GM23338 (cell line): Measurements from ENCODE around the gene UQCC3. TPM values are rescaled to one million over a fixed set of nuclear protein-coding genes. Genes with fewer than 3 reads are reported as not detected.

Source experiments
- ATAC-seq: fragments of 200-7000 bp; cut with Tn5 transposase; 3 replicates; pipeline ENCODE4 v1.9.1; 2020
- DNase-seq: peaks from one replicate; pipeline ENCODE4 v3.0.0-alpha.2; 2015; ENCODE audit warnings: low spot score
- H2AFZ ChIP-seq: fragments of 200-600 bp; sonication (generic); 2 replicates; pipeline ENCODE4 v1.8.0; 2016; ENCODE audit warnings: antibody characterized with exemption, mild to moderate bottlenecking, moderate library complexity
- H3F3A ChIP-seq: fragments of 200-600 bp; sonication (generic); replicated peaks from 2 replicates; pipeline ENCODE4 v1.8.0; 2017; ENCODE audit warnings: antibody characterized with exemption, mixed run types, low read depth
- H3K27ac ChIP-seq: fragments of 200-600 bp; sonication (generic); 2 replicates; pipeline ENCODE4 v1.6.1; 2016; ENCODE audit warnings: low read depth
- H3K27me3 ChIP-seq: fragments of 200-600 bp; sonication (generic); 2 replicates; pipeline ENCODE4 v1.8.0; 2016; ENCODE audit warnings: mild to moderate bottlenecking, mixed run types, moderate library complexity; ENCODE audit not compliant: insufficient read depth
- H3K36me3 ChIP-seq: fragments of 200-600 bp; sonication (generic); 2 replicates; pipeline ENCODE4 v1.8.0; 2016; ENCODE audit warnings: mild to moderate bottlenecking; ENCODE audit not compliant: insufficient read depth
- H3K4me1 ChIP-seq: fragments of 200-600 bp; sonication (generic); 2 replicates; pipeline ENCODE4 v1.8.0; 2016; ENCODE audit warnings: mild to moderate bottlenecking, moderate library complexity; ENCODE audit not compliant: insufficient read depth
- H3K4me2 ChIP-seq: fragments of 200-600 bp; sonication (generic); 2 replicates; pipeline ENCODE4 v1.7.1; 2017; ENCODE audit warnings: mixed run types
- H3K4me3 ChIP-seq: fragments of 200-600 bp; sonication (generic); 2 replicates; pipeline ENCODE4 v1.6.1; 2016; ENCODE audit warnings: mixed run types
- H3K79me2 ChIP-seq: fragments of 200-600 bp; sonication (generic); replicated peaks from 2 replicates; pipeline ENCODE4 v1.8.0; 2017; ENCODE audit warnings: mild to moderate bottlenecking; ENCODE audit not compliant: insufficient read depth
- H3K9me2 ChIP-seq: fragments of 200-600 bp; sonication (generic); 2 replicates; pipeline ENCODE4 v1.8.0; 2017; ENCODE audit not compliant: insufficient read depth
- H4K20me1 ChIP-seq: fragments of 200-600 bp; sonication (generic); replicated peaks from 2 replicates; pipeline ENCODE4 v1.8.0; 2017; ENCODE audit warnings: mild to moderate bottlenecking; ENCODE audit not compliant: insufficient read depth
- H3K27ac Mint-ChIP-seq: 2 replicates; pipeline ENCODE4 v1.8.0; 2020; ENCODE audit warnings: inconsistent platforms, mild to moderate bottlenecking, moderate library complexity, mixed read lengths
- H3K27me3 Mint-ChIP-seq: 3 replicates; pipeline ENCODE4 v1.8.0; 2022; ENCODE audit warnings: low read depth, mild to moderate bottlenecking, moderate library complexity, mixed read lengths, inconsistent platforms; ENCODE audit not compliant: insufficient read depth, poor library complexity
- H3K36me3 Mint-ChIP-seq: 3 replicates; pipeline ENCODE4 v1.8.0; 2021; ENCODE audit warnings: low read depth, mild to moderate bottlenecking, inconsistent platforms, moderate library complexity, mixed read lengths
- H3K4me1 Mint-ChIP-seq: 3 replicates; pipeline ENCODE4 v1.8.0; 2020; ENCODE audit warnings: mild to moderate bottlenecking, inconsistent platforms, mixed read lengths
- H3K4me3 Mint-ChIP-seq: 3 replicates; pipeline ENCODE4 v1.8.0; 2021; ENCODE audit warnings: moderate library complexity, mild to moderate bottlenecking, inconsistent platforms, mixed read lengths
- H3K9me3 Mint-ChIP-seq: 3 replicates; pipeline ENCODE4 v1.8.0; 2020; ENCODE audit warnings: moderate library complexity, mild to moderate bottlenecking, inconsistent platforms, mixed read lengths
- CREB1 ChIP-seq: fragments of 250-450 bp; sonication (Bioruptor Pico); IDR thresholded peaks from 2 replicates; pipeline ENCODE4 v1.5.0; 2020; ENCODE audit warnings: low read depth, mild to moderate bottlenecking, moderate library complexity
- EZH2 ChIP-seq: fragments of 200-600 bp; sonication (generic); IDR thresholded peaks from one replicate; pipeline ENCODE4 v1.8.0; 2017; ENCODE audit warnings: antibody characterized with exemption, mild to moderate bottlenecking, low read depth; ENCODE audit not compliant: unreplicated experiment
- EZH2phosphoT487 ChIP-seq: fragments of 200-600 bp; sonication (generic); IDR thresholded peaks from one replicate; pipeline ENCODE4 v1.8.1; 2018; ENCODE audit warnings: antibody characterized with exemption; ENCODE audit not compliant: unreplicated experiment
- JUNB ChIP-seq: IDR thresholded peaks from one replicate; pipeline ENCODE4 v1.6.1; 2016; ENCODE audit warnings: antibody characterized with exemption; ENCODE audit not compliant: unreplicated experiment
- NANOG ChIP-seq: IDR thresholded peaks from 2 replicates; pipeline ENCODE4 v1.6.1; 2016; ENCODE audit warnings: antibody characterized with exemption, borderline replicate concordance
- POLR2AphosphoS5 ChIP-seq: IDR thresholded peaks from 2 replicates; pipeline ENCODE4 v1.6.1; 2016; ENCODE audit warnings: antibody characterized with exemption, low read depth
- STAT1 ChIP-seq: IDR thresholded peaks from one replicate; pipeline ENCODE4 v1.6.1; 2016; ENCODE audit warnings: antibody characterized with exemption; ENCODE audit not compliant: unreplicated experiment
- ZNF114 ChIP-seq: fragments of 250-450 bp; sonication (Bioruptor Pico); IDR thresholded peaks from 2 replicates; pipeline ENCODE4 v1.5.0; 2020; ENCODE audit warnings: mild to moderate bottlenecking, moderate library complexity
- ZNF331 ChIP-seq: fragments of 250-450 bp; sonication (Bioruptor Pico); IDR thresholded peaks from 2 replicates; pipeline ENCODE4 v1.5.0; 2020; ENCODE audit warnings: low read depth, mild to moderate bottlenecking, moderate library complexity
- polyA plus RNA-seq: library from polyadenylated mRNA; unstranded; fragments of >200 nt; fragmentation: Nextera tagmentation; extraction: Ambion mirVana; gene quantifications from 2 replicates; pipeline ENCODE4 v1.2.1, GENCODE V29; 2016
- total RNA-seq: library from RNA; depleted of rRNA; stranded (reverse); fragments of >200 nt; shearing (Covaris generic); gene quantifications from 2 replicates; pipeline ENCODE4 v1.2.3, GENCODE V29; 2014
- TF ChIP-seq, protein P1 (sequence below): IDR thresholded peaks from 2 replicates; pipeline ENCODE4 v1.6.1; 2016; ENCODE audit warnings: antibody characterized with exemption
- TF ChIP-seq, protein P2 (sequence below), 2 experiments: fragments of 200-600 bp in 1 of 2; sonication (generic) in 1 of 2; conservative IDR thresholded peaks; 2 replicates each; pipeline versions ENCODE4 v1.5.1 to v1.6.1; 2016 to 2017; ENCODE audit warnings: antibody characterized with exemption in 2 of 2, low read depth in 2 of 2, mild to moderate bottlenecking in 2 of 2, moderate library complexity in 1 of 2
- TF ChIP-seq, protein P3 (sequence below): IDR thresholded peaks from one replicate; pipeline ENCODE4 v1.6.1; 2018; ENCODE audit warnings: antibody characterized with exemption; ENCODE audit not compliant: unreplicated experiment
- TF ChIP-seq, protein P4 (sequence below): fragments of 250-450 bp; sonication (Bioruptor Pico); IDR thresholded peaks from 2 replicates; pipeline ENCODE4 v1.5.0; 2020; ENCODE audit warnings: mild to moderate bottlenecking, moderate library complexity

UQCC3 gene
- total and polyA plus RNA-seq, 2 experiments from 2014 or later = 13.0 to 54.7 TPM

DNA sequence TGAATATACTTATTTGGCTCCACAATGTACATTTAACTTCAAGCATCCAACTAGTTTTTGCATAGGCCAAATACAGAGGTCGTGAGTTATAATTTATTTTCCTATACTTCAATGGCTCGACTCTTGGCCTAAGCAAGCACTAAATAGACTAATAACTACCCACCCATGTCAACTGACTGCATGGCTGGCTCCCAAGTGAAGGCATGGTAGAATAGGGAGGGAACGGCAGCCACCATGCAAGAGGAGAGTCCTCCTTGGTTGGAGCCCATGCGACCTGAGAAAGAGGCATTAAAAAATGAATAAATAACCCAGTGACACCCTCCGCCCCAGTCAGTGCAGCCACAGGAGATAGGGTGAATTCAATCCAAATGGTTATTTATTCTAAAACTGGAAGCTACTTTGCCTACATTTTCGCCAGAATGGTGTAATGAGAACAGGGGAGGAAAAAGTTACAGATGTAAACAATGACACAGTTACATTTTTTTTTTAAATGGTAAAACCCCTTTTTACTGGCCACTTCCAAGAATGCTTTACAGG is 40.9 kb downstream of the UQCC3 start:
- Histone ChIP-seq H3F3A (peaks cover 62% of the 10 kb centered on the region), H2AFZ (no peak overlapping the region), H3K79me2 (peaks cover 13% of the 10 kb centered on the region; the same call in 1 of the 2 replicates), H3K27ac (no peak overlapping the region), H3K9me2 (no peaks in the 10 kb centered on the region), H3K36me3 (peaks cover 56% of the 10 kb centered on the region), H3K27me3 (no peaks in the 10 kb centered on the region), H3K4me3 (no peak overlapping the region), H3K4me1 (peaks cover 28% of the 10 kb centered on the region), H4K20me1 (peaks cover 12% of the 10 kb centered on the region), H3K4me2 (no peak overlapping the region)
- TF ChIP-seq ZNF114 (CRISPR knock-in tag) = no peak
- TF ChIP-seq STAT1 = no peak
- TF ChIP-seq, protein P1, sequence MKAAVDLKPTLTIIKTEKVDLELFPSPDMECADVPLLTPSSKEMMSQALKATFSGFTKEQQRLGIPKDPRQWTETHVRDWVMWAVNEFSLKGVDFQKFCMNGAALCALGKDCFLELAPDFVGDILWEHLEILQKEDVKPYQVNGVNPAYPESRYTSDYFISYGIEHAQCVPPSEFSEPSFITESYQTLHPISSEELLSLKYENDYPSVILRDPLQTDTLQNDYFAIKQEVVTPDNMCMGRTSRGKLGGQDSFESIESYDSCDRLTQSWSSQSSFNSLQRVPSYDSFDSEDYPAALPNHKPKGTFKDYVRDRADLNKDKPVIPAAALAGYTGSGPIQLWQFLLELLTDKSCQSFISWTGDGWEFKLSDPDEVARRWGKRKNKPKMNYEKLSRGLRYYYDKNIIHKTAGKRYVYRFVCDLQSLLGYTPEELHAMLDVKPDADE = no peak
- TF ChIP-seq, protein P2, sequence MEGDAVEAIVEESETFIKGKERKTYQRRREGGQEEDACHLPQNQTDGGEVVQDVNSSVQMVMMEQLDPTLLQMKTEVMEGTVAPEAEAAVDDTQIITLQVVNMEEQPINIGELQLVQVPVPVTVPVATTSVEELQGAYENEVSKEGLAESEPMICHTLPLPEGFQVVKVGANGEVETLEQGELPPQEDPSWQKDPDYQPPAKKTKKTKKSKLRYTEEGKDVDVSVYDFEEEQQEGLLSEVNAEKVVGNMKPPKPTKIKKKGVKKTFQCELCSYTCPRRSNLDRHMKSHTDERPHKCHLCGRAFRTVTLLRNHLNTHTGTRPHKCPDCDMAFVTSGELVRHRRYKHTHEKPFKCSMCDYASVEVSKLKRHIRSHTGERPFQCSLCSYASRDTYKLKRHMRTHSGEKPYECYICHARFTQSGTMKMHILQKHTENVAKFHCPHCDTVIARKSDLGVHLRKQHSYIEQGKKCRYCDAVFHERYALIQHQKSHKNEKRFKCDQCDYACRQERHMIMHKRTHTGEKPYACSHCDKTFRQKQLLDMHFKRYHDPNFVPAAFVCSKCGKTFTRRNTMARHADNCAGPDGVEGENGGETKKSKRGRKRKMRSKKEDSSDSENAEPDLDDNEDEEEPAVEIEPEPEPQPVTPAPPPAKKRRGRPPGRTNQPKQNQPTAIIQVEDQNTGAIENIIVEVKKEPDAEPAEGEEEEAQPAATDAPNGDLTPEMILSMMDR (conservative IDR thresholded peaks at IDR 0.05; ENCODE audit: low read depth in 2 of 2) = no peak
- no peak for TF ChIP-seq CREB1 (CRISPR knock-in tag)
- TF ChIP-seq, protein P3, sequence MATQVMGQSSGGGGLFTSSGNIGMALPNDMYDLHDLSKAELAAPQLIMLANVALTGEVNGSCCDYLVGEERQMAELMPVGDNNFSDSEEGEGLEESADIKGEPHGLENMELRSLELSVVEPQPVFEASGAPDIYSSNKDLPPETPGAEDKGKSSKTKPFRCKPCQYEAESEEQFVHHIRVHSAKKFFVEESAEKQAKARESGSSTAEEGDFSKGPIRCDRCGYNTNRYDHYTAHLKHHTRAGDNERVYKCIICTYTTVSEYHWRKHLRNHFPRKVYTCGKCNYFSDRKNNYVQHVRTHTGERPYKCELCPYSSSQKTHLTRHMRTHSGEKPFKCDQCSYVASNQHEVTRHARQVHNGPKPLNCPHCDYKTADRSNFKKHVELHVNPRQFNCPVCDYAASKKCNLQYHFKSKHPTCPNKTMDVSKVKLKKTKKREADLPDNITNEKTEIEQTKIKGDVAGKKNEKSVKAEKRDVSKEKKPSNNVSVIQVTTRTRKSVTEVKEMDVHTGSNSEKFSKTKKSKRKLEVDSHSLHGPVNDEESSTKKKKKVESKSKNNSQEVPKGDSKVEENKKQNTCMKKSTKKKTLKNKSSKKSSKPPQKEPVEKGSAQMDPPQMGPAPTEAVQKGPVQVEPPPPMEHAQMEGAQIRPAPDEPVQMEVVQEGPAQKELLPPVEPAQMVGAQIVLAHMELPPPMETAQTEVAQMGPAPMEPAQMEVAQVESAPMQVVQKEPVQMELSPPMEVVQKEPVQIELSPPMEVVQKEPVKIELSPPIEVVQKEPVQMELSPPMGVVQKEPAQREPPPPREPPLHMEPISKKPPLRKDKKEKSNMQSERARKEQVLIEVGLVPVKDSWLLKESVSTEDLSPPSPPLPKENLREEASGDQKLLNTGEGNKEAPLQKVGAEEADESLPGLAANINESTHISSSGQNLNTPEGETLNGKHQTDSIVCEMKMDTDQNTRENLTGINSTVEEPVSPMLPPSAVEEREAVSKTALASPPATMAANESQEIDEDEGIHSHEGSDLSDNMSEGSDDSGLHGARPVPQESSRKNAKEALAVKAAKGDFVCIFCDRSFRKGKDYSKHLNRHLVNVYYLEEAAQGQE = no peak
- no peak for TF ChIP-seq NANOG
- no peak for TF ChIP-seq EZH2phosphoT487
- TF ChIP-seq POLR2AphosphoS5 = no peak
- TF ChIP-seq, protein P4, sequence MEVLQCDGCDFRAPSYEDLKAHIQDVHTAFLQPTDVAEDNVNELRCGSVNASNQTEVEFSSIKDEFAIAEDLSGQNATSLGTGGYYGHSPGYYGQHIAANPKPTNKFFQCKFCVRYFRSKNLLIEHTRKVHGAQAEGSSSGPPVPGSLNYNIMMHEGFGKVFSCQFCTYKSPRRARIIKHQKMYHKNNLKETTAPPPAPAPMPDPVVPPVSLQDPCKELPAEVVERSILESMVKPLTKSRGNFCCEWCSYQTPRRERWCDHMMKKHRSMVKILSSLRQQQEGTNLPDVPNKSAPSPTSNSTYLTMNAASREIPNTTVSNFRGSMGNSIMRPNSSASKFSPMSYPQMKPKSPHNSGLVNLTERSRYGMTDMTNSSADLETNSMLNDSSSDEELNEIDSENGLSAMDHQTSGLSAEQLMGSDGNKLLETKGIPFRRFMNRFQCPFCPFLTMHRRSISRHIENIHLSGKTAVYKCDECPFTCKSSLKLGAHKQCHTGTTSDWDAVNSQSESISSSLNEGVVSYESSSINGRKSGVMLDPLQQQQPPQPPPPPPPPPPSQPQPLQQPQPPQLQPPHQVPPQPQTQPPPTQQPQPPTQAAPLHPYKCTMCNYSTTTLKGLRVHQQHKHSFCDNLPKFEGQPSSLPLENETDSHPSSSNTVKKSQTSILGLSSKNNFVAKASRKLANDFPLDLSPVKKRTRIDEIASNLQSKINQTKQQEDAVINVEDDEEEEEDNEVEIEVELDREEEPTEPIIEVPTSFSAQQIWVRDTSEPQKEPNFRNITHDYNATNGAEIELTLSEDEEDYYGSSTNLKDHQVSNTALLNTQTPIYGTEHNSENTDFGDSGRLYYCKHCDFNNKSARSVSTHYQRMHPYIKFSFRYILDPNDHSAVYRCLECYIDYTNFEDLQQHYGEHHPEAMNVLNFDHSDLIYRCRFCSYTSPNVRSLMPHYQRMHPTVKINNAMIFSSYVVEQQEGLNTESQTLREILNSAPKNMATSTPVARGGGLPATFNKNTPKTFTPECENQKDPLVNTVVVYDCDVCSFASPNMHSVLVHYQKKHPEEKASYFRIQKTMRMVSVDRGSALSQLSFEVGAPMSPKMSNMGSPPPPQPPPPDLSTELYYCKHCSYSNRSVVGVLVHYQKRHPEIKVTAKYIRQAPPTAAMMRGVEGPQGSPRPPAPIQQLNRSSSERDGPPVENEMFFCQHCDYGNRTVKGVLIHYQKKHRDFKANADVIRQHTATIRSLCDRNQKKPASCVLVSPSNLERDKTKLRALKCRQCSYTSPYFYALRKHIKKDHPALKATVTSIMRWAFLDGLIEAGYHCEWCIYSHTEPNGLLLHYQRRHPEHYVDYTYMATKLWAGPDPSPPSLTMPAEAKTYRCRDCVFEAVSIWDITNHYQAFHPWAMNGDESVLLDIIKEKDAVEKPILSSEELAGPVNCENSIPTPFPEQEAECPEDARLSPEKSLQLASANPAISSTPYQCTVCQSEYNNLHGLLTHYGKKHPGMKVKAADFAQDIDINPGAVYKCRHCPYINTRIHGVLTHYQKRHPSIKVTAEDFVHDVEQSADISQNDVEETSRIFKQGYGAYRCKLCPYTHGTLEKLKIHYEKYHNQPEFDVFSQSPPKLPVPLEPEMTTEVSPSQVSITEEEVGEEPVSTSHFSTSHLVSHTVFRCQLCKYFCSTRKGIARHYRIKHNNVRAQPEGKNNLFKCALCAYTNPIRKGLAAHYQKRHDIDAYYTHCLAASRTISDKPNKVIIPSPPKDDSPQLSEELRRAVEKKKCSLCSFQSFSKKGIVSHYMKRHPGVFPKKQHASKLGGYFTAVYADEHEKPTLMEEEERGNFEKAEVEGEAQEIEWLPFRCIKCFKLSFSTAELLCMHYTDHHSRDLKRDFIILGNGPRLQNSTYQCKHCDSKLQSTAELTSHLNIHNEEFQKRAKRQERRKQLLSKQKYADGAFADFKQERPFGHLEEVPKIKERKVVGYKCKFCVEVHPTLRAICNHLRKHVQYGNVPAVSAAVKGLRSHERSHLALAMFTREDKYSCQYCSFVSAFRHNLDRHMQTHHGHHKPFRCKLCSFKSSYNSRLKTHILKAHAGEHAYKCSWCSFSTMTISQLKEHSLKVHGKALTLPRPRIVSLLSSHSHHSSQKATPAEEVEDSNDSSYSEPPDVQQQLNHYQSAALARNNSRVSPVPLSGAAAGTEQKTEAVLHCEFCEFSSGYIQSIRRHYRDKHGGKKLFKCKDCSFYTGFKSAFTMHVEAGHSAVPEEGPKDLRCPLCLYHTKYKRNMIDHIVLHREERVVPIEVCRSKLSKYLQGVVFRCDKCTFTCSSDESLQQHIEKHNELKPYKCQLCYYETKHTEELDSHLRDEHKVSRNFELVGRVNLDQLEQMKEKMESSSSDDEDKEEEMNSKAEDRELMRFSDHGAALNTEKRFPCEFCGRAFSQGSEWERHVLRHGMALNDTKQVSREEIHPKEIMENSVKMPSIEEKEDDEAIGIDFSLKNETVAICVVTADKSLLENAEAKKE = no peak
- TF ChIP-seq ZNF331 (CRISPR knock-in tag) = no peak
- no peak for TF ChIP-seq JUNB
- TF ChIP-seq EZH2 = no peak
- Mint-ChIP-seq H3K27ac (peak overlapping the region; percentile 40), H3K4me1 (peaks cover 68% of the 10 kb centered on the region), H3K27me3 (peaks cover 17% of the 10 kb centered on the region), H3K4me3 (no peak overlapping the region), H3K36me3 (peaks cover 71% of the 10 kb centered on the region), H3K9me3 (no peaks in the 10 kb centered on the region)
- ATAC-seq (no peak), DNase-seq (no peak)
